NCI-H460 (cell line): ENCODE measurements around the gene DYNLT2B. TPM values are rescaled to one million over a fixed set of nuclear protein-coding genes. Genes with fewer than 3 reads are reported as not detected.
A peak's percentile ranks its signal among the peaks of the same experiment; 100 is the strongest.
"Not testable (repeated sequence)": the region's sequence is repeated elsewhere in the genome, so short reads cannot be mapped to it uniquely, and the experiment has no call there.

Experiments
- DNase-seq: peaks from one replicate; pipeline ENCODE4 v3.0.0-alpha.2; 2016; ENCODE audit warnings: low read depth; ENCODE audit errors: extremely low read depth
- small RNA-seq, 2 experiments: library from RNA; depleted of rRNA; stranded (forward); fragments of <200 nt; gene quantifications; one replicate each; pipeline ENCODE3, GENCODE V24; 2014
- total RNA-seq: library from RNA; depleted of rRNA; stranded (reverse); fragments of >200 nt; shearing (Covaris generic); gene quantifications from 2 replicates; pipeline ENCODE4 v1.2.3, GENCODE V29; 2014; rRNA removed

The DYNLT2B gene
- total RNA-seq, 1 experiment from 2014 or later, result 6.9 TPM

DNA sequence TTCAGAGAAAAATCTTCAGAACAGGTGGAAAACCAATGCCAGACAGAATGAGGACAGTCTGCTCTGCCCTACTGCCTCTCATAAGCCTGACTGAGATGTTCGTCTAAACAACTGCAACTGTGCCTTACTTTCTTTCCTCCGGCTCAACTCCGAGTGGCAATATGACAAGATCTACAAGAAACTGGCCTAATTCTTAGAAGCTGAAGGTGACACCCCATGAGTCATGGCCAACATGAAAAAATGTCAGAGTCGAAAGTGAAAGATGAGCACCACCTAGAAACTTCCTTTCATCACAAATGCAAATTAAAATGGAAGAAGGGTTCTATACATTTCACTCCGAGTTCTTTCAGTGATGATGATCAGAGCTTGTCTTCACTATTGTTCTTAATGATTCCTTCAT lies 43.5 kb downstream of the DYNLT2B start:
- no peak for DNase-seq

DNA sequence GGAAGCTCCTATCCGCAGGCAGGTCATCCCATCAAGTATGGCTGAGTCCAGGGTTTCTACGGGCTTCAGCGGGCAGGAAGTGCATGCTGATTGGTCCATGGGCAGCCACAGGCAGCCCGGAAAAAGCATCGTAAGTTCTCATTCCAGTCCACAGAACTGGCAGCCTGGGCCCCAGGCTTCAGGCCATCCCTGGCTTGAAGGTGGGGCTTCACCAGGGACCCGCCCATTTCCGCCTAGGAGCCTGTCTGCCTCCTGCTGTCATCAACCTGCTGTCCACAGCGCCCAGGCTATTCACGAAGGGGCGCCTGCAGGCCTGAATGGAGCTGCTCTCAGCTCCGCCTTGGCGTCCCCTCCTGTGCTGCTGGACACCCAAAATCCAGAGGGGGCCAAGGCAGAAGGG lies 44.4 kb downstream of the DYNLT2B start:
- DNase-seq, result no peak

DNA sequence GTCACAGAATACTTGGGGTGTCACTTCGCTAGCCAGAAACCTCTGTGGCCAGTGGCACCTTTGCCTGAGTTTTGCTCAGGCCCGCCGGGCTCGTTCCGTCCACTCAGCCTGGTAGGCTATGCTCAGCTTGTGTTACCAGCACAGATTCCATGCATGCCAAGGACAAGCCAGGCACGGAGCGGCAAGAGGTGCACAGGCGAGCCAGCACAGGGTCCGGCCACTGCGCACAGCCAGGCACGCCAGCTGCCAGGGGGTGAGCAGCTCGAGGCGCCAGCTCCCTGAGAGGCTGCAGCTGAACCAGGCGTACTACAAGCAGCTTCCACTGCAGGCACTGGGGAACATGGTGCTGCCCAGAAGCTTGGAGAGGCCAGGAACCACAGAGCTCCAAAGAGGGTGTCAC lies 45.2 kb downstream of the DYNLT2B start:
- no peak for DNase-seq

- DNase-seq, result no peak
Observed at GRCh38 chr3:196270499-196270898, 47.5 kb downstream of the DYNLT2B start.

DNA sequence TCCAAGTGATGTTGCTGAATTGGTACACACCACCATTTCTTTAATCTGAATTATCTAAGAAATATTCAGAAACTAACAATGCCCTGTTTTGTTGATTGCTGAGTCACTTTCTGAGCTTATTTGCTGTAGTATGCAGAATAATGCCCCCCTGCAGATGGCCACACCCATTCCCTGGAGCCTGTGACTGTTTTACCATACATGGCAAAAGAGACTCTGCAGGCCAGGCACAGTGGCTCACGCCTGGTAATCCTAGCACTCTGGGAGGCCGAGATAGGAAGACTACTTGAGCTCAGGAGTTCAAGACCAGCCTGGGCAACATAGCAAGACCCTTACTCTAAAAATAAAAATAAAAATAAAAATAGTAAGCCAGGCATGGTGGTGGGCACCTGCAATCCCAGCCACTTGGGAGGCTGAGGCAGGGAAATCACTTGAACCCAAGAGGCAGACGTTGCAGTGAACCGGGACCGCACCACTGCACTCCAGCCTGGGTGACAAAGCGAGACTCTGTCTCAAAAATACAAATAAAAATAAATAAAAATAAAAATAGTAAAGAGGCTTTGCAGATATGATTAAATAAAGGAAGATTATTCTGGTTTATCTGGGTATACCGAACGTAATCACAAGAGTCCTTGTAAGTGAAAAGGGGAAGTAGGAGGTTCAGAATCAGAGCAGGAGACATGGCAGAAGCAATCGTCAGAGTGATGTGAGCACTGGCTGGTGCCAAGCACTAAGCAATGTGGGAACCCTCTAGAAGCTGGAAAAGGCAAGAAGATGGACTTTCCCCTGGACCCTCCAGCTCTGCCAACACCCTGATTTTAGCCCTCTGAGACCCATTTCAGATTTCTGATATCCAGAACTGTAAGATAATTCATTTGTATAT lies 49.5 kb downstream of the DYNLT2B start:
- peak; percentile 43 for DNase-seq

- no peak for DNase-seq
Observed at GRCh38 chr3:196263819-196264218, 54.2 kb downstream of the DYNLT2B start.

DNA sequence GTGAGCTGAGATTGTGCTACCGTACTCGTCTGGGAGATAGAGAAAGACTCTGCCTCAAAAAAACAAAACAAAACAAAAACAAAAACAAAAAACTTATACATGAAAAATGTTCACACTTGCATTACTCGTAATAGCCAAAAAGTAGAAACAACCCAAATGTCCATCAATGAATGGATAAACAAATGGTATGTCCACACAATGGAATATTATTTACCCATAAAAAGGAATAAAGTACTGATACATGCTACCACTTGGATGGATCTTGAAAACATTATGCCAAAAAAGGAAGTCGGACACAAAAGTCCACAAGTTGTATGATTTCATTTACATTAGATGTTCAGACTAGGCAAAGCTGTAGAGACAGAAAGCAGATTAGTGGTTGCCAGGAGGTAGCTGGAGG lies 57.3 kb downstream of the DYNLT2B start:
- DNase-seq, result no peak

GRCh38 chr3:196255776-196256175 lies 62.3 kb downstream of the DYNLT2B start:
- no peak for DNase-seq

- DNase-seq, result no peak
Observed at GRCh38 chr3:196254376-196255283, 63.4 kb downstream of the DYNLT2B start.

DNA sequence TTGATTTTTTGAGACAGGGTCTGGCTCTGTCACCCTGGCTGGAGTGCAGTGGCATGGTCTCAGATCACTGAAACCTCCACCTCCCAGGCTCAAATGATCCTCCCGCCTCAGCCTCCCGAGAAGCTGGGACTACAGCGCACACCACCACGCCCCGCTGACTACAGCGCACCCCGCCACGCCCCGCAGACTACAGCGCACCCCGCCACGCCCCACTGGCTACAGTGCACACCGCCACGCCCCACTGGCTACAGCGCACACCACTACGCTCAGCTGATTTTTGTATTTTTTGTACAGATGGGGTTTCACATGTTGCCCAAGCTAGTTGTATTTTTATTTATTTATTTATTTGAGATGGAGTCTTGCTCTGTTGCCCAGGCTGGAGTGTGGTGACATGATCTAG lies 66.1 kb downstream of the DYNLT2B start:
- no peak for DNase-seq

DNA sequence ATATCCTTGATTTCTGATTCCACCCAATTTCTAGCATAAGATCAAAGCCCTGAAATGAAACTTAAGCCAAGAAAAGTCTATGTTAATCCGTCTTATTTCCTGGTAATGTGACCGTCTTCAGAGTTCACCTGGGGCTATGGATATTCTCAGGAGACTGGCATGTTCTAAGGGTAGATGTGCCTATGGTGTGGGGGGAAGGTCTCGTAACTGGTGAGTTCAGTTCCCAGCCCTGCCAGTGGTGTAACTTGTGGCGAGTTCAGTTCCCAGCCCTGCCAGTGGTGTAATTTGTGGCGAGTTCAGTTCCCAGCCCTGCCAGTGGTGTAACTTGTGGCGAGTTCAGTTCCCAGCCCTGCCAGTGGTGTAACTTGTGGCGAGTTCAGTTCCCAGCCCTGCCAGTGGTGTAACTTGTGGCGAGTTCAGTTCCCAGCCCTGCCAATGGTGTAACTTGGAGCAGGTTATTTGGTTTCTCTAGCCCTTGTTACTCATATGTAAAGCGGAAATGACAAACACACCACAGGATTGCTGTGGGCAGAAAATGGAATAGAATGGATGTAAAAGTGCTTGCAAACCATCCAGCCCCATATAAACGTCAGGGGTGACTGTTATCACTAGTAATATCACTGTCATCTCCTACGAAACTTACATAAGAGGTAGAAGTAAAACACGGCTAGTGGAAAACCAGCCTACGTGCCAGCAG lies 71.3 kb downstream of the DYNLT2B start:
- DNase-seq, result no peak

DNA sequence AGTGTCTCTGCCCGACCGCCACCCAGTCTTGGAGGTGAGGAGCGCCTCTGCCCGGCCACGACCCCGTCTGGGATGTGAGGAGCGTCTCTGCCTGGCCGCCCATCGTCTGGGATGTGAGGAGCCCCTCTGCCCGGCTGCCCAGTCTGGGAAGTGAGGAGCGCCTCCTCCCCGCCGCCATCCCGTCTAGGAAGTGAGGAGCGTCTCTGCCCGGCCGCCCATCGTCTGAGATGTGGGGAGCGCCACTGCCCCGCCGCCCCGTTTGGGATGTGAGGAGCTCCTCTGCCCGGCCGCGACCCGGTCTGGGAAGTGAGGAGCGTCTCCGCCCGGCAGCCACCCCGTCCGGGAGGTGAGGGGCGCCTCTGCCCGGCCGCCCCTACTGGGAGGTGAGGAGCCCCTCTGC lies 73.9 kb downstream of the DYNLT2B start:
- DNase-seq, result not testable (repeated sequence)

DNA sequence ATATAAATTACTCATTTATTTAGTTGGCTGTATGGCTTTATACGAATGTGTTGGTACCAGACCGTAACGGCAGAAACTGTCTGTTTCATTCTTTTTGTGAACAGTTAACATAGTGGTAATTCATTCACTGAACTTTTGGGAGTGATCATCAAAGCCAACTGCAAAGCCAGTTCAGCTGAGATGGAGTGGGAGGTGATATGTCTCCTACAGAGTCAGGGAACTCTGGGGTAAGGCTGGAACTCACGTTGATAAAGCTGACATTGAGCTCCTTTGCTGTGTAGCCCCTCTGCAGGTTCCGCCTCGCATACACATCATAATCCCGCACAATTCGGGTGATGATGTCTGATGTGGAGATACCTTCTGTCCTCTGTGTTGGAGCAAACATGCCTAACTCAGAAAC lies 76.3 kb downstream of the DYNLT2B start:
- no peak for DNase-seq

Small RNAs within 50 kb of the gene (small RNA-seq; reads per million reads assigned to genes)
- gene AC069257.2 (0 reads per million in 2 experiments), gene RNU6-910P (0 reads per million in 2 experiments)

Other genes with a start within 250 kb of the DYNLT2B start
- 183 and 193 TPM in 2 replicates for gene TFRC, start 236.2 kb downstream of the DYNLT2B start, total RNA-seq
- gene ZDHHC19, start 106.8 kb downstream of the DYNLT2B start, total RNA-seq, result not detected in 2 replicates
- gene SLC51A, start 101.7 kb downstream of the DYNLT2B start, total RNA-seq, result not detected in 2 replicates
- gene PCYT1A, start 30.5 kb downstream of the DYNLT2B start, total RNA-seq, result 27.9 and 36.9 TPM in 2 replicates
- gene TM4SF19, start 20.1 kb upstream of the DYNLT2B start, total RNA-seq, result 2.2 and 2.4 TPM in 2 replicates
- 10.3 and 10.8 TPM in 2 replicates for gene UBXN7, start 114.2 kb upstream of the DYNLT2B start, total RNA-seq
- gene RNF168, start 185.5 kb upstream of the DYNLT2B start, total RNA-seq, result 9.5 and 11.7 TPM in 2 replicates
- not detected in 2 replicates for gene SMCO1, start 197.1 kb upstream of the DYNLT2B start, total RNA-seq